Activated T-cell treated with anti-CD3 and anti-CD28 coated beads for 1 hour (primary cell): ENCODE results near the gene RBM17.
"Not testable (repeated sequence)": the region's sequence is repeated elsewhere in the genome, so short reads cannot be mapped to it uniquely, and the experiment has no call there.

Experiments
- DNase-seq: peaks from one replicate; pipeline ENCODE4 v3.0.0-alpha.2; 2020; ENCODE audit warnings: low read depth

RBM17 gene

GRCh38 chr10:6056411-6057135, 32.3 kb upstream of the RBM17 start:
- no peak for DNase-seq

DNA sequence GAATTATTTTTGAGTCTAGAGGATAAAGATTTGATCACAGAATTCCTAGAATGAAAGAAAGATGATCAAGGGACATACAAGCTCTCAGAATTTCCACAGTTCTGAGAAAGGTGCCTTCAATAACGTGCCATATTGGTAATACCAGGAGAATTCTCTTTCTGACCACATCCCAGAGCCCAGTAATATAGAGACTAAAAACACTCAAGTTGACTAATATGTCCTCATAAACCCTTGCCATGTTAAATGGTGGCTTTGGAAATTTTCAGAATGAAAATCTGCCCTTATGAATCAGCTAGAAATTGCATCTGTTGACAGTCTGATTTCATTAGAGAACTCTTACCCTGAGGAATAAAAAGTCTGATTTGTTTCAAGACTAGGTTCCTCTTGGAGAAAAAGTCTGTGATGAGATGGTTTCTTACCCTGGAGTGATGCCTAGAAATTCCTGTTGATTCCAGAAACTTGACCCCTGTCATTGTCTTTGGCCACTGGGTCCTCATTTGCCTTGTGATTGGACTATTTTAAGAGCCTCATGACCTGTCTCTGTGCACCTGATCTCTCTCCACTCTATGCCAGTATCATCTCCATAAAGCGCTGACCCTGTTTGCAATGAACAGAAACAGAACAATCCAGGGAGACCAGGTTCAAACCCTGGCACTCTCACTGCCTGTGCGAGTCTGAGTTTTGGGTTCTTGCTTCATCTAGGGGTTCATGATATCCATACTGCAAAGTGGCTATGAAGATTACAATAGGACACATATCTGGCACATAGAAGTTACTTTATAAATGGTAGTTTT, 30.0 kb upstream of the RBM17 start:
- no peak for DNase-seq

DNA sequence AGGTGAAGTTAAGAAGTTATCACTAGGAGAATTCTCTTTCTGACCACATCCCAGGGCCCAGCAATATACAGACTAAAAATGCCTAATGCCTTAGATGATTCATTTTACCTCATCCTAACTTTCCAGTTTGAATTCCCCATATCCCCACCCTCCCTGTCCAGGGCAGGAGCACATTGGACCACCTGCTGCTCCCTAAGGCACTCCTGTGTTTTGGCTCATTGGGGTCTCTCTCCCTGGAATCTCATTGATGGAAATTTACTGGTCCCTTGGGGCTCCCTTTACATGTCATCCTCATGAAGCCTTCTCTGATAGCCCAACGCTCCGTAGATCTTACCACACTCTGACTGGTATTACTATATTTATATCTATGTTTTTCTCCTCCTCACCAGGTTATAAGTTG, 29.3 kb upstream of the RBM17 start:
- DNase-seq = no peak

- DNase-seq = no peak
These were observed 27.8 kb upstream of the RBM17 start for GRCh38 chr10:6061056-6061455.

GRCh38 chr10:6062101-6062771, 26.6 kb upstream of the RBM17 start, which contains the start of gene IL2RA:
Gene IL2RA, minus strand, starts transcription at chr10:6062367. Its CDS starts 216 bp downstream, at chr10:6062151.
- DNase-seq = no peak

DNA sequence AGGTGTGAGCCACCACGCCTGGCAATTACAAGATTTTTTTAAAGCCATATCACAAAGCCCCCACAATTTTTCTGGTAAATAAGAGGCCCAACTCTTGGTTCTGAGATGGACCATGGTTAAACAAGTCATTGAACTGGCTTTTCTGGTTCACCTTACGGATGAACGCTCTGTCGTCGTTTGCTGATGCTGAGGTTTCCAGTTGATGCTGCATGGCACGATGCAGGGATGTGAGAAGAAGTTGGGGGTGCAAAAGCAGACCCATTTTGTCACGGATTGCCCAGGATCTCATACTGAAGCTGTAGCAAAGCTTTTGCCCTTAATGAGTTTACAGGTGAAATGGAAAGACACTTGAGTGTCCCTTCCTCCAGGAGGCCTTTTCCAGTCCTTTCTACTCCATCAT, 24.7 kb upstream of the RBM17 start:
- no peak for DNase-seq

GRCh38 chr10:6064726-6065125, 24.1 kb upstream of the RBM17 start:
- not testable (repeated sequence) for DNase-seq

DNA sequence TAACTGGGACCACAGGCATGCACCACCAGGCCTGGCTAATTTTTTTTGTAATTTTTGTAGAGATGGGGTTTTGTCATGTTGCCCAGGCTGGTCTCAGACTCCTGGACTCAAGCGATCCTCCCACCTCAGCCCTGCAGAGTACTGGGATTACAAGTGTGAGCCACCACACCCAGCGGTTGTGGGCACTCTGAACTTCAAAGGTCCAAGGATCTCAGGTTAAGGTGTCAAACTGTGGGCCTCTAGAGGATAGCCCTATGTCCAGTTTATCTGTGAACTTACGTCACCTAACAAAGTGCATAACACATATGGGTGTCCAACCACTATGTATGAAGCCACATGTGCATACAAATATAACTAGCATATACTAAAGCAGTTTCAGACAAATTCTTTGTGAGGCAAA, 23.4 kb upstream of the RBM17 start:
- DNase-seq = no peak

DNA sequence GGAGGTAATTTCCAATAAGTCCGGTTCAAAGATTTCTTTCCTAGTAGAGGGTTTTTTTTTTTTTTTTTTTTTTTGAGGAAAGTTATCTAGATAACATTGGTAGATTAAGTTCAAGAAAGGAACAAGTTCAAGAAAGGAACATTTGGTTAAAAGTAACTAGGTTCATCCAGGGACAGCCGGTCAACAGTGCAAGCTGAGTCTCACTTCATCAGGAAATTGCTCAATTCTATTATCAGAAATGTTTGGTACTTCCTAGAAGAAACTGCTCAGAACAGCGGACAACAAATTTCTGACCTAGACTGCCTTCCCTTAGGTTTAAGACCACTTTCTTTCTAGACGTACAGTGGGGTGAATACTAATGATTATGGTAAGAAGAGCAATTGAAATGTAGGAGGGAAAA, 23.0 kb upstream of the RBM17 start:
- DNase-seq = no peak

DNA sequence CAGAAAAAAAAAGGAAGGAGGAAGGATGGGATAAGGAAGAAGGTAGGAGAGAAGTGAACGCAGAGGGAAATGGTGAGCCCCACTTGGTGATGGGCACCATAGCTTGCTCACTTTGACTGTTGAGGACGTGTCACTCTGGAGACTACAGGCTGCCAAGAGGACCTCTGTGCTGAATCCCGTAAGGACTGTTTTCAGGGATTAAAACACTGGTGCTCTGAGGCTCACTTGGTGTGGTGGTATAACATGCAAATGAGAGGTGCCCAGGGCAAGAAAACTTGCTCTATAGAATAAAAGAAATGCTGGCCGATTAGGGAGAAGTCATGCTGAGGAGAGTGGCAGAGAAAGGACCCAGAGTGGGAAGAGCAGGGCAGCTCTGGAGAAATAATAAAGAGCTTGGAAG, 21.4 kb upstream of the RBM17 start:
- DNase-seq = no peak

DNA sequence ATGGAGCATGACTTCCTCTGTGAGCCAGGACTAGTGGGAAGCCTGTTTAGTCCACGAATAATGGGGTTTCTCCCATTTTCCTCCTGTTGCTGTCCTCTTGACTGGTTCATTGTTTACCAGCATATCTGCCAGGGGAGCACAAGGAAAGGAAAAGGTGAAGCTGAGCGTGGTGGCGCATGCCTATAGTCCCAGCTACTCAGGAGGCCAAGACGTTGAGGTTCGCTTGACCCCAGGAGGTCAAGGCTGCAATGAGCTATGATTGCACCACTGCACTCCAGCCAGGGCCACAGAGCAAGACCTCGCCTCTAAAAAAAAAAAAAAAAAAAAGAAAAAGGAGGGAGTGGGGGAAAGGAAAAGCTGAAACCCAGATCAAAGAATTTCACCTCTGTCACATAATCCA, 20.8 kb upstream of the RBM17 start:
- DNase-seq = no peak

GRCh38 chr10:6068422-6068821, 20.4 kb upstream of the RBM17 start:
- no peak for DNase-seq

- no peak for DNase-seq
These were observed 19.5 kb upstream of the RBM17 start for GRCh38 chr10:6069081-6069931.

GRCh38 chr10:6070660-6071059, 18.2 kb upstream of the RBM17 start:
- no peak for DNase-seq

DNA sequence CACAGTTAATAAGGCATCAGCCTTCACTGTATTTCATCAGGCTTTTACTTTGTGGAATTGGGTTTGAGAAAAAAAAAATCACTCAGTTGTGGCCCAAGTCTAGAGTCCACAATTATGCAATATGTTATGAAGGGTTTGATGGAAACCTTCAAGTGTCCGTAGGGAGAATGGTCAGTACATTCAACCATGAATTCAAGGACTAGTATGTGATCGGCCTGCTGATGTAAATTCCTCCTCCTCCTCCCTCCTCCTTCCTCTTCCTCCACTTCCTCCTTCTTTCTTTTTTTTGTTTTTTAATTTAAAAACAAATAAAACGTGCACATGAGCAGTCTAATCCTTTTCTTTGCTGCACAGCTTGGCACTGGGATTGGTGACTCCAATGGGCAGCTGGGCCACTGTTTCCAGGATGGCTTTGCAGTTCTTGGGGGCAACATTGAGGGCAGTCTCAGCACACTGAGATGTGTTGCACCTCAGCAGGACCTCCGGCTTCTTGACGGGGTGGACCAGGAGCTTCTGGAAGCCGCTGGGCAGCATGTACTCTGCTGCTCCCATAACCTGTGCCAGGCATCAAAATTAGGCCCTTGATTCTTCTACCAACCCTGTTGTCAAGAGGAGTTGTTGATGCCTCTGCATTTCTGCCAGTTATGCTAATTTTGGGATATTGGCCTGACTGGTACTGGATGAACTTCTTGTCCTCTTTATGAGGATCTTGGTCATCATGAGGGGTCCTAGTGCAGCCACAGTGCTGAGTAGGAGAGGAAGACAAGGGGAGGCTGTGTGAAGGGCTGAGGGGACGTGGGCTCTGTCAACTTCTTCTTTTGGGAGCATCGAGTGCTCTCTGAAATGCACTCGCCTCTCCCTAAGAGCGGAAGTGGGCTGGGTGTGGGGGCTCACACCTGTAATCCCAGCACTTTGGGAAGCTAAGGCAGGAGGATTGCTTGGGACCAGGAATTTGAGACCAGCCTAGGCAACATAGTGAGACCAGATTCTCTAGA, 17.4 kb upstream of the RBM17 start:
- no peak for DNase-seq

DNA sequence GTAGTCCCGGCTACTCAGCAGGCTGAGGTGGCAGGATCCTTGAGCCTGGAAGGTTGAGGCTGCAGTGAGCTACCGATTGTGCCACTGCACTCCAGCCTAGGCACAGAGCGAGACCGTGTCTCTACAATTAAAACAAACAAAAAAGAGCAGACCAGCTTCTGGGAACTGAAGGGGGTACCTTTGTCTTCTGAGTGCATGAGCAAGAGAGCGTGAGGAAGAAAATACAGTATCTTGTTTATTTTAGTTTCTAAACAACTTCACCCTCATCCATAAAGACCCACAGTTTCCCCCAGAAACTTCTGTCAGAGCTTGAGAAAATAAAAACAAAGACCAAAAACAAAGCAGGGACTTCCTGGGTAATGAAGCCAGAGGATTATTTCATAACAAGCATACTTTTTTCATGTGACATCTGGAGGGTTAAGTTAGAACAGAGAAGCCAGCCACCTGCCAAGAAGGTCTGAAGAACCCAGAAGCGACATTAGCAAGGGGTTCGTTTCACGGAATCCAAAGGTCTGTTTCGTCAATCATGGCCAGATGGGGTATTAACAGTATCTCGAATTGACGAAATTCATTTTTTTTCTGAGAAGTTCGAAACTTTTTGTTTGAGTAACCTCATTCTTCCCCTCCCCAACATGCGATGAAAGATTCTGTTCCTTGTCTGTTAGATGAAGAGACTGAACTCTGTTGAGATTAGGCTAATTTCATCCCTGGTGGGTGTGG, 16.5 kb upstream of the RBM17 start:
- DNase-seq = no peak

- no peak for DNase-seq
These were observed 14.1 kb upstream of the RBM17 start for GRCh38 chr10:6074489-6075301.

DNA sequence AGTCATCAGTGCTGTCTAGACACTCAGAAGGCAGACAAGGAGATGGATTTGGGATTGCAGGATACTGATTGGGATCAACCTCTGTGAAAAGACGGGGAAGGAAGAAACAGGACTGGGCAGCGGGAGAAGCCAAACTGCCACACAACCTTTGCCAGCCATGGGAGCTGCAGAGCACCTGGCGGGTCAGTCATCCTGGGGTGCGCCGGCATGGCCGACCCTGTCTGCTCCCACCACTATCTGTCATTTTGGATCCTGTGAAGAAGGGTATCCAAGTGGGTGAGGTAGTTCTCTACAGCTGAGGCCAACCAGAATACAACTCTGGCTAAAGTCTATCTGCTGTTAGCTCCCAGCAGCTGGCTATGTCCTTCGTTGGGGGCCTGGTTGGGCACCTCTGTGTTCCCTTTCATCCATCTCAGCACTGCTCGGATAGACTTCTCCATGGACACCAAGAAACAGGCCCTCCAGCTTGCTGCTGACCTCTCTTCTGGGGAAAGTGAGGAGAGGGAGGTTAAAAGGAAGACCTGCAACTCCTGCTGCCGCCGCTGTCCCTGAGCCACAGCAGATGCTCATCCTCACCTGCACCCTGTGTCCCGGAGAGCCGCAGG, 11.7 kb upstream of the RBM17 start:
- no peak for DNase-seq

DNA sequence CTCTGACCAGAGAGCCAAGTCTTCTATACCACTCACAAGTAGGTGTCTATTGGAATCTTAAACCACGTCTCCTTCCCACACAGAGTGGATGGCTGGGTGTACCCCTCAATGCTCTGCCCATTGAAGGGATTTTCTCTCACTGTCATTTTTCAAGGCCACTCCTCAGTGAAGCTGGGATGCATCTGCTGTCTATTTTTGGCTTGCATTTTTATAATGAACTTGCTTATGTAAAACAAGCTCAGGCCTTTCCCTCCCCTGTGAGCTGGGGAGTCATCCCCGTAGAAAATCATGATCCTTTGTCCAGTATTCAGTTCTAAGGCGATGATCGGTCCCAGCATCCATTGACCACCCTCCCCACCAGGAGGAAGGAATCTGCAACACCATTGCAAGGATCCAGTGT, 9.8 kb upstream of the RBM17 start:
- no peak for DNase-seq
